A549 treated with DMSO at 1 μM for 4 hours (cell line): ENCODE results near the gene IRX6. TPM values are rescaled to one million over a fixed set of nuclear protein-coding genes. Genes with fewer than 3 reads are reported as not detected.

Experiments used
- total RNA-seq: library from RNA; stranded (reverse); fragments of 200-300 nt; extraction: Qiagen RNA extraction; gene quantifications from 5 replicates; pipeline ENCODE4 v1.2.3, GENCODE V29; 2022; ENCODE audit warnings: low read depth

IRX6 gene
- total RNA-seq: not detected in 5 replicates

DNA sequence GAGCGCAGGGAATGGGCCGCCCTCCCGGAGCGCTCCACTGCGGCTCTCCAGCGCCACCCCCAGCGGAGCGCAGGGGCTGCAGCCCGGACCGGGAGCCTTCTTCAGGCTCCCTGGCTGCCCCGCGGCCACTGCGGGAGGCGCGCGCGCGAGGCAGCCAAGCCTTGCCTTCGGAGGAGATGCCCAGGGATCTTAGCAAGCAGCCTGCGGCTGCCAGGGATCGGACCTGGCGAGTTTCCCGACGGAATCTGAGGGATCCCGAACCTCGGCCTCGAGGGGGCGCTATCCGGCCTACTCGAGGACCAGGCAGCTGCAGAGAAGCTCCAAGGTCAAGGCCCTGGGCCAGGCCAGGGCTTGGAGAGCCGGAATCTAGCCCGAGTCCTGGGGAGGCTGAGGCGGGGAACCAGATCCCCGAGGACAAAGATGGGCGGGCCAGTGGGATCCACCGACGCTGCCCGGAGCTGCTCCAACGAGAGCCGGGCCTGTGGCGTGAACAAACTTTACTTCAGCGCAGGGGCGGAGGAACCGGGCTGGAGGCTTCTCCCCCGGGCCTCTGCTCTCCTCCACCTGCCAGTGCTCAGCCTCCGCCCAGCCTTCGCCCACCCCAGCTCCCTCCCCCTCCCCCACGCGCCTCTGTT is at the start of gene IRX6:
Gene IRX6 (plus strand): TSS at position 567 of the 635 bp plus-strand sequence. CDS start 889 bp downstream, outside the sequence.

Other genes starting within 250 kb of the IRX6 start
- 9.4 to 13.8 TPM (median 11.6 TPM) in 5 replicates for gene MMP2, start 155.0 kb downstream of the IRX6 start, total RNA-seq
- 4.3 to 8.3 TPM (median 5.9 TPM) in 5 replicates for gene LPCAT2, start 184.9 kb downstream of the IRX6 start, total RNA-seq
- gene CAPNS2, start 242.5 kb downstream of the IRX6 start, total RNA-seq: 0.09 TPM in 1 of 5 replicates, not detected in the others